Activated CD8-positive, alpha-beta memory T cell treated with anti-CD3 and anti-CD28 coated beads for 4 hours (primary cell): Measurements from ENCODE around the gene SLC12A7.
"Not testable (repeated sequence)": the region's sequence is repeated elsewhere in the genome, so short reads cannot be mapped to it uniquely, and the experiment has no call there.

ENCODE experiments used
- DNase-seq, 2 donors: peaks; one replicate each; pipeline ENCODE4 v3.0.0-alpha.2; 2020; ENCODE audit warnings: low read depth in 2 of 2

The SLC12A7 gene

GRCh38 chr5:1035421-1036405 lies 76.2 kb downstream of the SLC12A7 start:
- DNase-seq = no peak

DNA sequence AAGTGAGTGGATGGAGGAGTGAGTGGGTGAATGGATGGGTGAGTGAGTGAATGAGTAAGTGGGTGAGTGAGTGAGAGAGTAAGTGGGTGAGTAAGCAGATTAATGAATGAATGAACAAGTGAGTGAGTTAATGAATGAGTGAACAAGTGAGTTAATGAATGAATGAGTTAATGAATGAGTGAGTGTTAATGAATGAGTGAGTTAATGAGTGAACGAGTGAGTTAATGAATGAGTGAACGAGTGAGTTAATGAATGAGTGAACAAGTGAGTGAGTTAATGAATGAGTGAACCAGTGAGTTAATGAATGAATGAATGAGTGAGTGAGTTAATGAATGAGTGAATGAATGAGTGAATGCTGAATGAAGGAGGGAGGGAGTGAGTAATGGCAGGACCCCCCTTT lies 76.9 kb downstream of the SLC12A7 start:
- DNase-seq = no peak

GRCh38 chr5:1034421-1034905 lies 77.4 kb downstream of the SLC12A7 start:
- DNase-seq = no peak

DNA sequence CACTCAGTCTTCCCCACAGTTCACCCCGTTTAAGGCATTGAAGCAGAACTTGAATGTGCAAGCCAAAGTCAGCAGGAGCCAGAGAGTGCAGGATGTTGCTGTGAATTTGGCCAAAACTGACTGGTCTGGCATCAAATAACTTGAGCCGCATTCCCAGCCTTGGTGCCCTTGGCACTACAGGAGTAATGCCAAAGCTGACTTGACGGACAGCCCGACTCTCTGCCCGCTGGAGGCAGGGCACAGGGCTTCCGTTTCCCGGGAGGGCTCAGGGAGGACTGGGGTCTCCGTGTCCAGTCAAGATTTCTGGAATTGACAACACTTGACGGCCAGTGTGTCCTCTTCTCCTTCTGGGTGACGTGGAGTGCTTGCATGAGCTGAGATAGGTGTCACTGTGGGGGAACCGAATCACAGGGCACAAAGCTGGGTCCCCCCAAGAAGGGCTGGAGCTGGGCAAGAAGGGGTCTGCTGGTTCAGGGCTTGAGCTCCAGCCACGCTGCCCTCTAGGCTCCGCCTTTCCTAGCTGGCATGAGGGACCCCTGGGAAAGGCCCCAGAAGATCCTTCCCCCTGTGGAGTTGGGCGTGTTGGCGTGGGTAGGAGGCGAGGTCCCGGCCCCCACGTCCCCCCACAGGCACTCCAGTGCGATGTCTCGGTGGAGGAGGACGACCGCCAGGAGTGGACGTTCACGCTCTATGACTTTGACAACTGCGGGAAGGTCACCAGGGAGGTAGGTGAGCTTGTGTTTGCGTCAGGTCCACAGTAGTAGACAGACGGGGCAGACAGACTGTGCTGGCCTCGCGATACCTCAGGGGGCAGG lies 78.0 kb downstream of the SLC12A7 start:
- no peak for DNase-seq

- no peak for DNase-seq
These were observed 78.7 kb downstream of the SLC12A7 start for GRCh38 chr5:1033178-1033577.

DNA sequence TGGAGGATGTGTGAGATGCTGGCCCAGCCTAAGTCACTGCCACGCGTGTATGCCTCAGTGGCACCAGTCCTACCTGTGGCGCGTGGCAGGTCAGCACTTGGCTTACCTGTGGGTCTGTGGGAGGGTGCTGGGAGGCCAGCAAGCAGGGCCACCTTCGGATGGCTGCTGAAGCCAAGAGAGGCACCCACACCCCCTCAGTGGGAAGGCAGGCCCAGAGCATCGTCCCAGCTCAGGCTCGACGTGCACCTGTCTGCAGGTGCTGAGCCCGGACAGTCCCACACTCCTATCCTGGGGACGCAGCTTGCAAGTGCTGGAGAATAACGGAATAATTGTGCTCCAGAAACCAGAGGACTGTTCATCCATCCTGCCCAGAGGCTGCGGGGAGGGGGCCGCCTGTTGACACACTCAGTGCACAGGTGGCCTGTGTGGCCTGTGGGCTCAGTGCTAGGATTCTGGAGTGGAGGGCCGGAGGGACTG lies 79.3 kb downstream of the SLC12A7 start:
- no peak for DNase-seq

DNA sequence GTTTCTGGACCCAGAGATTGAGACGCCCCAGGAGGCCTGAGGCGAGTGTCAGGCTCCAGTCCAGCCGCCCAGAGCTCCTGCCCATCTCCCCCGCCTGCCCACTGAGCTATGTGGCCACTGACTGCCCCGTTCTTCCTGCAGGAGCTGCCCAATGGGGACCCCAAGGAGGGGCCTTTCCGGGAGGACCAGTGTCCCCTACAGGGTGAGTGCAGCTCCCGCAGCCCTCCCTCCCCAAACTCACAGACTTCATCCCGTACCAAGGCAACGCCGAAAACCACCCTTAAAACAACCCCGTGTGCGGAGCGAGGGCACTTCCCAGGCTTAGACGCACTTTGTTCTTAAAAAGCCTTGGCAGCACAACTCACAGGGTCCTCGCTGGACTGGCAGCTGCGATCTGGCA lies 79.9 kb downstream of the SLC12A7 start:
- DNase-seq = no peak

DNA sequence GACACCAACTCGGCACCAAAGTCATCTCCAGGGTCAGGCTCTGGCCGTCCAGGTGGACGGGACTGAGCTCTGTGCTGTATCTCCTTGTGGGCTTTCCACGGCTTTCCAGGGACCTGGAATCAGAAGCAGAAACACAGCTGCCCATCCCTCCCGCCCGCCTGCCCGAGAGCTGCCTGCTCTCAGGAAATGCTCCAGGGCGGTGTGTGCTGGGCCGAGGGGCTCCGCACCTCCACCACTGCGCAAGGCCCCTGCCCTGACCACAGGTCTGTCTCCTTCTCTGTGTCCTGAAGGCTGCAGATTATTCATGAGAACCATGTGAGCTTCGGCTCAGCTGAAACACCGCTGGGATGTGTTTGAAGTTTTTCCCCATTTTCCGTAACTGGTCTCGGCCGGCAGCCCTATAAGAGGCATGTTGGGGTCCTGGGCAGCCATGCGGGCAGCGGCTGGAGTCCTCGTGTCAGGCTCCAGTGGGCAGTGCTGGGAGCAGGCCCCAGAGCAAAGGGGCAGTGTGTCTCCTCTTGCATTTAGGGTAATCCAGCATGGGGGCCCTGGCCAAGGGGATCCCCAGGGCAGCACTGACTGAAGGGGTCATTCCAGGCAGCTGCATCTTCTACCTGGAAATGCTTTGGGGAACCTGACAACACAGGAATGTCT lies 80.4 kb downstream of the SLC12A7 start:
- no peak for DNase-seq

GRCh38 chr5:1030801-1031271 lies 81.0 kb downstream of the SLC12A7 start:
- DNase-seq = no peak

DNA sequence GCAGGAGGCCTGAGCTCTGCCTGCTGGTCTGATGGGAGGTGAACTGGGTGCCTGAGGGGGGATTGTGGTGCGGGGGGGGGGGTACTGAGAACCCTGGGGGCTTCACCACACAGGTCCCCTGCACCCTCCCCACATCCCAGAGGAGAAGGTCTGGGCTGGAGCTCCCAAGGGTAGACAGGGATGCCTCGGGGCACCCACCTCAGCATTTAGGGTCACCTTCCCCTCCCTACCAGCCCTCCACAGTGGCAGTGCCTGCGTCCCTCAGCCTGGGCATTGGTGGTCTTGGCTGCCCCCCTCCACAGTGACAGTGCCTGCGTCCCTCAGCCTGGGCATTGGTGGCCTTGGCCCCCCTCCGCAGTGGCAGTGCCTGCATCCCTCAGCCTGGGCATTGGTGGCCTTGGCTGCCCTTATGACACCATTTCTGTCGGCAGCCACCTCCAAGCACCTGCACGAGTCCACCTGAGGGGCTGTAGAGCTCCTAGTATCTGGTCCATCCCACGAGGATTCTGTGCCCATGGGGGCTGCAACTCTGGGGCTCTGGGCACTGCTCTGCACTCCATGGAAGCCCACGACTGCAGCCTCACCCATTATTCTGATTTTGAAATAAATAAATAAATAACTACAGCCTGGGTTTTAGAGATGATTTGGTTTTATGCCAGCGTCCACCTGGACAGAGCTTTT lies 81.8 kb downstream of the SLC12A7 start:
- no peak for DNase-seq

GRCh38 chr5:1029282-1029944 lies 82.5 kb downstream of the SLC12A7 start:
- DNase-seq = no peak

GRCh38 chr5:1028481-1029281 lies 83.2 kb downstream of the SLC12A7 start:
- no peak for DNase-seq

DNA sequence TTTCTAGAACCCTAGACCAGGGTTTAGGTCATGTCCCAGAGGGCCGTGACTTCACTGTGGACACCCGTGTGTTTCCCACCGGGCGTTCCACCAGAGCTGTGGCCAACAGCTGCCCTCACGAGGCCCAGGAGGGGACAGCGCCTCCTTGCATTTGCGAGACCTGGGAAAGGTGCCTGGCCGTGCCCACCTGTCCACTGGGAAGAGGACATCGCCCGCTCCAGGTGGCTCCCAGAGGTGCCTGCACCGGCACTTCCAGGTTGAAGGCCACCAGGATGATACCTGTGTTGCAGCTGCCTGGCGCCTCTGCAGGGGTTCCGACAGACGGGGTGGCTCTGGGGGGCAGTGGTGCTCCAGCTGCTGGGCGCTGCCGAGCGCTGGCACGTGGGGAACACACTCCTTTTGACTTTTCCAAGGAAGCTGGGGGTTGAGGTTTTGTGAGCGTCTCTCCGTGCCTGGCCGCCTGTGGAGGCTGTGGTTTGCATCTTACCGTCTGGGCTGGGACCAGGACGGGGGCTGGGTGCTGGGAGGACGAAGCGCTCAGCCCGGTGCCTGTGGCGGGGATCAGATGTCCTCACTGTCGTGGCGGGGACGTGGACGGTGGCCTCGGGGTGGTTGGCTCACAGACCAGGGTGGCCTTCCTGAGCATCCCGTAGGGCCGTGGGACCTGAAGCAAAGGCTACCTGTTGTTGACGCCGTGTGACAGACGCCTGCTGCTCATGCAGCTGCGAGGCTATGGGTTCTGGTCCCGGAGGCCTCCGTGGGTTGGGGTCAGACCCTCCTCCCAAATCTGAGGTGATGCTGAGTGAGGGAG lies 84.0 kb downstream of the SLC12A7 start:
- no peak for DNase-seq

DNA sequence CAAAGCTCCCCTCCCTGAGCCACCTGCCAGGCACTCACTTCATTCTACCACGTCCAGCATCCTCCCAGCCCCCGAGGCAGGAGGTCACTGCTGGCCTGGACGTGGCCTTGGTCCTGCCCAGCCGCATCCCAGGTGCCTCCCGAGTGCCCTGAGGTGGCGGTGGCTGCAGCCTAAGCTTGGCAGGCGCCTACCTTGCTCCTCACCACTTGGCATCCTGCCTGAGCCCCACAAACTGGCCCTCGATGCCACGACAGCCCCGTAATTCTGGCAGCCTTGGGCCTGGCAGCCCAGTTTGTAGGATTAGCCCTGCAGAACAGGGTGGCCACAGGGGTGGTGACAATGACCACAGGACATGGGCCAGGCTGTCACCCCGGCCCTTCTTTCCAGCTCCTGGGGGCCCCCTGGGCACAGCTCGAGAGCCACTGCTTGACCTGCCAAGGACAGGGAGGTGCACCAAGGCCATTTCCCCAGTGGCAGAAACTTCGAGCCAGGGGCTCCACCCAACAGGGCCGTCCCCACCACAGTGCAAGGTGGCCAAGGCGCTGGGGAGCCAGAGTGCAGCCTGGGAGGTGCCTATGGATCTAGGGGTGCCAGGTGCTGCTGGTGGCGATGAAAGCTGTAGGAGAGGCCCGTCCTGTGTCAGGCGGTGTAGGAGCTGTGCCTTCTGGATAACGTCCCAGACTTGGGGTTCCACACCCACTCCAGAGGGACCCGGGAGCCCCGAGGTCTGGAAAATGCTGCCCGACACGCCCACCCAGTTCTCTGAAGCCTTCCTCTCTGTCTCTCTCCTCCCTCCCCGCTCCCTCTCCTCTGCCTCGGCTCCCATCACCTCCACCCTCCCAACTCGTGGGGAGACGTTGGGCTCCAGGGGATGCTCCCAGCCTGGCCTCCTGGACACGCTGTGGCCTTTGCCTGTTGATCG lies 84.9 kb downstream of the SLC12A7 start:
- no peak for DNase-seq

DNA sequence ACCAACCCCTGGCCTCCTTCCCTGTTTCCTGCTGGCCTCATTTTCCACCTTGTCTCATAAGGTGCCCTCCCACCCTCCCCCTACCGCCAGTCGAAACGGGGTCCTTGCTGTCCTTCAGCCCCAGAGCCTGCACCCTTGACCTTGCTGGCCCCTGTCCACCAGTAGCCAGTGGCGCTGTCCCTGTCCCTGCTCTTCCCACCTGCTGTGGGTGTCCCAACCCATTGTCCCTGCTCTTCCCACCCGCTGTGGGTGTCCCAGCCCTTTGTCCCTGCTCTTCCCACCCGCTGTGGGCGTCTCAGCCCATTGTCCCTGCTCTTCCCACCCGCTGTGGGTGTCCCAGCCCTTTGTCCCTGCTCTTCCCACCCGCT lies 89.9 kb downstream of the SLC12A7 start:
- not testable (repeated sequence) for DNase-seq

- DNase-seq = no peak
These were observed 90.5 kb downstream of the SLC12A7 start for GRCh38 chr5:1021136-1021968.

- DNase-seq = no peak
These were observed 91.4 kb downstream of the SLC12A7 start for GRCh38 chr5:1020452-1020961.
